ENCODE results near the gene NBPF6.
"Not testable (repeated sequence)": the region's sequence is repeated elsewhere in the genome, so short reads cannot be mapped to it uniquely, and the experiment has no call there.

The NBPF6 gene

DNA sequence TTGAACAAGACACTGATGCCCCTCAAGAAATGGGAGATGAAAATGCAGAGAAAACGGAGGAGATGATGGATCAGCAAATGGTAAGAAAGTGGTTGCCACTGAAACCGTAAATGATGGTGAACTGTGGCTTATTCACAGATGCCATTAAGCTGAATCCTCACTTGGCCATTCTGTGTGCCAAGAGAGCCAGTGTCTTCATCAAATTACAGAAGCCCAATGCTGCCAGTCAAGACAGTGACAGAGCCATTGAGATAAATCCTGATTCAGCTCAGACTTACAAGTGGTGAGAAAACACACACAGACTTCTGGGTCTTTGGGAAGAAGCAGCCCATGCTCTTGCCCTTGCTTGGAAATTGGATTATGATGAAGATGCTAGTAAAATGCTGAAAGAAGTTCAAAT, 52.5 kb downstream of the NBPF6 start:
- DNase-seq, result no peak

DNA sequence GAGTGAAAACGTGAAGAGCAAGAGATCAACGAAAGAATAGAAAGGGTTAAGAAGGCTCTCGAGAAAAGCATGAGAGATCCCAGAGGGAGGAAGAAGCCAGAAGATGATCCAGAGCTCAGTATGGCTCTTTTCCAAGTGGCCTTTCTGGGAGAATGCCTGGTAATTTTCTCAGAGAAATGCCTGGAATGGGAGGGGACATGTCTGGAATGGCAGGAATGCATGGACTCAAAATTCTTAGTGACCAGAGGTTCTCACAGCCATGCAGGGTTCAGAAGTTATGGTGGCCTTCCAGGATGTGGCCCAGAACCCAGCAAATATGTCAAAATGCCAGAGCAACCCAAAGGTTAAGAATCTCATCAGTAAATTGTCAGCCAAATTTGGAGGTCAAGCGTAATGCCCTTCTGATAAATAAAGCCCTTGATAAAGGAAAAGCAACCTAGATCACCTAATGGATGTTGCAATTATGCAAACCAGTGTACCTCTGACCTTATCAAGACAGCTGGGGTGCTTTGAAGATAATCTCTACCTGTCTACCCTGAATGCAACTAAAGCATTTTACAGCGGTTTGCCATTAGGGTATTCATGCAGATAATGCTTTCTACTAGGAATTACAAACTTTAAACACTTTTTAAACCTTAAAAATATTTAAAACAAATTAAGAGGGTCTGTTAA, 53.1 kb downstream of the NBPF6 start:
- DNase-seq, result no peak

DNA sequence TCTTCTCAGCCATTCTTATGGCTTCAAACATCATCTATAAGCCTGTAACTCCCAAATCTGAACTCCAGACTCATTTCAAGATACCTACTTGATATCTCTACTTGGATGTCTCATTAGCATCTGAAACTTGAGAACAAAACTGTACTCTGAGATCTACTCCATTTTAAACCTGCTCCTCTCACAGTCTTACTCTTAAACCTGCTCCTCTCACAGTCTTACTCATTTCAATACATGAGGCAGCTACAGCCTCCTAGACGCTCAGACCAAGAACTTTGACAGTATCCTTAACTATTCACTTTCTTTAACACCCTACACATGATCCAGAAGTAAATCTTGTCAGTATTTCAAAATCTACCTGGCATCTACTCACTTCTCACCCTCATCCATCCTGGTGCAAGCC, 54.3 kb downstream of the NBPF6 start:
- no peak for DNase-seq

DNA sequence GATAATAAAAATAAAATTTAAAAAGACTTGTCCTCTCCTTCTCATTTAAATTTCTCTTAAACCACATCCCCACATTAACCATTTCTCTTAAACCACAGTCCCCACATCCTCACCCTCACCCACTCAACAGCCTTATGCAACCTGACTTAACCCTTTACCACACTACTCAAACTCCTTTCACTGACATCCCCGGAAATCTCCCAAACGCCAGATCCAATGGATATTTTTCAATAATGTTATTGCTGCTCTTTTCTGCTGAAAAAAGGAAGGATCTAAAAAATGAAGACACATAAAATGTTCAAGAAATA, 55.6 kb downstream of the NBPF6 start:
- no peak for DNase-seq

DNA sequence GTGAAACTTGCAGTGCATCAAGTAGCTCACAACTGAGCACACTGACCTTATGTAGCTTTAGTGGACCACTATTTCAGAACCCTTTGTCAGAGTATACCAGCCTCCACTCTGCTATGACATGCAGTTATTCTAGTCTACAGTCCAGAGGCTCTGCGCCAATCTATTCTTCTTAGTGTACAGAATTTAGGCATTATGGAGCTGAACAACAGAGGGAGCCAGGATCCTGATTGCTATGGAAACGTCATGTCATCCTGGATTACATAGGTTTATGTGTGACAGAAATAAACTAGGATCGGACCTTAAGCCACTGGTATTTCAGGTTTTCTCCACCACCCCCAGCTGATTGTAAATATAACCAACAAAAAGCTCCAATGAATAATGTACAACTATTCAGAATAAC, 61.6 kb downstream of the NBPF6 start:
- no peak for DNase-seq

DNA sequence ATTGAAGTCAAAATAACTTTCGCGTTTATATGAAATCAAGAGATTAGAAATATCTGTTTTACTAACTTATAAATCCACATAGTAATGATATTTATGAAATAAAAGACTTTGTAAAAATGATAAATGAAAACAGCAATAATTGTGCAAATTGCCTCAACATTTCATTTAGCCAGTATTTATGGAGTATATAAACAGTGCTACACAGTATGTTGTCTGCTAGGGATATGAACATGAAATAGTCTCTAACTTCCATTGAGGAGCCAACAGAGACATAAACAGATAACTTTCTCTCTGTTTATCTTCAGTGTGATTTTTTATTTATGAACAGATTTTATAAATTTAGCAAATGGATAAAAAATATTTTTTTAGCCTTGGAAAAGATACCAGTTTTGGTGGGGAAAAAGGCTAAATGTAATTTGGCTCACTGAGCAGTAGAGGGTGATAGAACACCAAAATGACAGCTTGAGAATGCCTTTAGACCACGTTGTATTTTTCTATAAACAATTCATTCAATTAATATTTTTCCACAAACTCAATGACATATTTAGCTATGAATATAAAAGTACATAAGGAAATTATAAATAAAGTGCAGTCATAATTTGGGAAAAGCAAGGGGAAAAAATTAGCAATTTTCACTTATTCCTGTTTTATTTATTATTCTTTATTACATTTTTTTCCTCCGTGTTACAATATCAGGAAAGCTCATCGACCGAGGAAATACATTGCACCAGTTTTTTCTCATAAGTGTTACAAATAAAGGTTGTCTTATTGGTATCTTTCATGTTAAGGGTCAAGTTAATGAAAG, 62.3 kb downstream of the NBPF6 start:
- no peak for DNase-seq

DNA sequence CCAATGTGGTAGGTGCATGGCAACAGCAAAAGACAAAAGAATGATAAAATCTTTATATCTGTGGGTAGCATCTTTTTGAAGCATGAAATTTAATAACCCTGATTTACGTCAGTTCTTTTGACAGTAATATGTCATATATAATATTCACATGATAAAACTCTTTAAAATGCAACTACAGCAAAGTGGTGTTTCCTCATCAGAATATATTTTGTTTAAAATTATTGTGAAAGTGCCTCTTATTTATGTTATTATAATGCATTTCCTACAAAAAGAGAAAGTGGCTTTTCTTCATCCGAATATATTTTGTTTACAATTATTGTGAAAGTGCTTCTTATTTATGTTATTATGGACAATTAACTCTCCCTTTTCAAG, 62.9 kb downstream of the NBPF6 start:
- DNase-seq, result no peak

DNA sequence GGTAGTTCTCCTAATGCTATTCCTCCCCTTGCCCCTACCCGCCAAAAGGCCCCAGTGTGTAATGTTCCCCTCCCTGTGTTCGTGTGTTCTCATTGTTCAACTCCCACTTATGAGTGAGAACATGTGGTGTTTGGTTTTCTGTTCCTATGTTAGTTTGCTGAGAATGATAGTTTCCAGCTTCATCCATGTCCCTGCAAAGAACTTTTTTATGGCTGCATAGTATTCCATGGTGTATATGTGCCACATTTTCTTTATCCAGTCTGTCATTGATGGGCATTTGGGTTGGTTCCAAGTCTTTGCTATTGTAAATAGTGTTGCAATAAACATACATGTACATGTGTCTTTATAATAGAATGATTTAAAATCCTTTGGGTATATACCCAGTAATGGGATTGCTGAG, 63.8 kb downstream of the NBPF6 start:
- DNase-seq, result not testable (repeated sequence)

DNA sequence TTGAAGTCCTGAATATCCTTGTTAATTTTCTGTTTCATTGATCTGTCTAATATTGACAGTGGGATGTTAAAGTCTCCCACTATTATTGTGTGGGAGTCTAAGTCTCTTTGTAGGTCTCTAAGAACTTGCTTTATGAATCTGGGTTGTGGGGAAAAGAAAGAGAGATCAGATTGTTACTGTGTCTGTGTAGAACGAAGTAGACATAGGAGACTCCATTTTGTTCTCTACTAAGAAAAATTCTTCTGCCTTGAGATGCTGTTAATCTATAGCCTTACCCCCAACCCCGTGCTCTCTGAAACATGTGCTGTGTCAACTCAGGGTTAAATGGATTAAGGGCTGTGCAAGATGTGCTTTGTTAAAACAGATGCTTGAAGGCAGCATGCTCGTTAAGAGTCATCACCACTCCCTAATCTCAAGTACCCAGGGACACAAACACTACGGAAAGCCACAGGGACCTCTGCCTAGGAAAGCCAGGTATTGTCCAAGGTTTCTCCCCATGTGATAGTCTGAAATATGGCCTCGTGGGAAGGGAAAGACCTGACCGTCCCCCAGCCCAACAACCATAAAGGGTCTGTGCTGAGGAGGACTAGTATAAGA, 67.3 kb downstream of the NBPF6 start:
- DNase-seq, result not testable (repeated sequence)
